Adrenal gland (tissue), 12 donors: ENCODE results near the gene COA1. TPM values are rescaled to one million over a fixed set of nuclear protein-coding genes. Genes with fewer than 3 reads are reported as not detected.

Source experiments
- DNase-seq, 7 donors: peaks; one replicate each; pipeline ENCODE4 v3.0.0-alpha.2; 2019 to 2020
- H3K27ac ChIP-seq, 5 donors: fragments of 200-600 bp; sonication (generic) in 4 of 5; 1 replicate in 3 of 5; 2 replicates in 2 of 5; pipeline versions ENCODE4 v1.5.1 to v1.8.0; 2016 to 2020; ENCODE audit warnings: mild to moderate bottlenecking in 1 of 5
- H3K27me3 ChIP-seq: fragments of 200-600 bp; 2 replicates; pipeline ENCODE4 v1.8.0; 2021
- H3K36me3 ChIP-seq, 2 donors: fragments of 200-600 bp; replicated peaks in 1 of 2; 1 replicate in 1 of 2; 2 replicates in 1 of 2; pipeline versions ENCODE4 v1.5.1 to v1.8.0; 2018 to 2022
- H3K4me1 ChIP-seq, 2 donors: fragments of 200-600 bp; replicated peaks in 1 of 2; 1 replicate in 1 of 2; 2 replicates in 1 of 2; pipeline versions ENCODE4 v1.5.1 to v1.8.0; 2018 to 2021
- H3K4me3 ChIP-seq, 4 donors: fragments of 200-600 bp; sonication (generic) in 3 of 4; one replicate each; pipeline ENCODE4 v1.5.1; 2016 to 2018
- H3K9me3 ChIP-seq, 3 donors: fragments of 200-600 bp; sonication (generic) in 1 of 3; replicated peaks in 1 of 3; 1 replicate in 2 of 3; 2 replicates in 1 of 3; pipeline versions ENCODE4 v1.5.1 to v1.8.0; 2016 to 2021
- POLR2A ChIP-seq, 2 donors: fragments of 450-650 bp; IDR thresholded peaks; one replicate each; pipeline ENCODE4 v1.6.1; 2017; ENCODE audit warnings: antibody characterized with exemption in 2 of 2, mild to moderate bottlenecking in 2 of 2, moderate library complexity in 1 of 2
- WGBS, 4 donors: extraction: QIAGEN DNeasy Blood & Tissue Kit in 2 of 4; methylation state at CpG; one replicate each; pipeline versions ENCODE4 v1.1.5 to v1.1.7; 2013 to 2017; 5-methylcytosine and 5-hydroxymethylcytosine counted together
- intact Hi-C, 2 donors: fragments of 100-400 bp; cut with DNase I; formaldehyde crosslinking; loops; one replicate each; pipeline versions ENCODE4 v1.14.1 to v1.15.0; 2022 to 2023
- polyA plus RNA-seq, 3 donors: library from polyadenylated mRNA; stranded (reverse); fragments of 200-250 nt in 2 of 3; fragments of 350-450 nt in 1 of 3; fragmentation: Illumina TruSeq in 1 of 3; extraction: RNeasy Lipid Tissue Mini Kit (QIAGEN cat#74804) in 1 of 3; gene quantifications; one replicate each; pipeline ENCODE4 v1.2.3, GENCODE V29; 2013 to 2014
- total RNA-seq, 9 donors: library from RNA; depleted of rRNA in 4 of 9; stranded (reverse); fragments of >200 nt in 4 of 9; fragments of 120-200 nt in 1 of 9; fragmentation: NEBNext Ultra II Directional in 1 of 9; extraction: Animal tissue kit (Norgen Biotek cat#: 25700) in 1 of 9; gene quantifications; one replicate each; pipeline versions ENCODE4 v1.1.0 to v1.2.4, GENCODE V29; 2013 to 2023
- TF ChIP-seq, protein P1 (sequence below), 6 experiments: fragments of 450-650 bp in 4 of 6; fragments of 200-600 bp in 2 of 6; sonication (generic) in 1 of 6; IDR thresholded peaks; 1 replicate in 5 of 6; 2 replicates in 1 of 6; pipeline versions ENCODE4 v1.5.1 to v1.8.0; 2016 to 2021; ENCODE audit warnings: antibody characterized with exemption in 6 of 6, mild to moderate bottlenecking in 2 of 6, moderate library complexity in 1 of 6
- donor health status: healthy with polysubstance abuse.
- donor health status: Bipolar disorder and iron deficiency.
- donor health status: DM: yes; HTN: yes; CAD: no.
- donor health status: DM: no; HTN: no; CAD: no.
- donor health status: DM: no; HTN: no; CAD: no.
- donor health status: DM: yes; HTN: yes; CAD: no.

The COA1 gene
- total and polyA plus RNA-seq, 12 donors, result 19.0 to 60.0 (median 40.2) TPM

DNA sequence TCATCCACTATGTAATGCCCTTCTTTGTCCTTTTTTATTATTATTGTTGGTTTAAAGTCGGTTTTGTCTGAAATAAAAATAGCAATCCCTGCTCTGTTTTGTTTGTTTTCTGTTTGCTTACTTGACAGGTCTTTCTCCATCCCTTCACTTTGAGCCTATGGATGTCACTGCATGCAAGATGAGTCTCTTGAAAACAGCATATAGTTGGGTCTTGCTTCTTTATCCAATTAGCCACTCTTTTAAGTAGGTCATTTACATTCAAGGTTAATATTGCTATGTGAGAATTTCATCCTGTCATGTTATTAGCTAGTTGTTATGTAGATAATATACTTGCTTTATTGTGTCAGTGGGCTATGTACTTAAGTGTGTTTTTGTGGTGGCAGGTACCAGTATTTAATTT lies 25.8 kb downstream of the COA1 start:
- 86 to 100% (median 99%) methylated on average over 1 of the region's 1 CpG for WGBS, 4 donors
- no peak for DNase-seq
- H3K9me3 ChIP-seq, result no peaks in the 10 kb centered on the region
- peaks cover 0 to 18% of the 10 kb centered on the region in 2 donors for H3K4me1 ChIP-seq
- H3K27ac ChIP-seq, result no peak overlapping the region
- H3K36me3 ChIP-seq, result no peaks in the 10 kb centered on the region
- no peak overlapping the region for H3K4me3 ChIP-seq
- TF ChIP-seq, protein P1, sequence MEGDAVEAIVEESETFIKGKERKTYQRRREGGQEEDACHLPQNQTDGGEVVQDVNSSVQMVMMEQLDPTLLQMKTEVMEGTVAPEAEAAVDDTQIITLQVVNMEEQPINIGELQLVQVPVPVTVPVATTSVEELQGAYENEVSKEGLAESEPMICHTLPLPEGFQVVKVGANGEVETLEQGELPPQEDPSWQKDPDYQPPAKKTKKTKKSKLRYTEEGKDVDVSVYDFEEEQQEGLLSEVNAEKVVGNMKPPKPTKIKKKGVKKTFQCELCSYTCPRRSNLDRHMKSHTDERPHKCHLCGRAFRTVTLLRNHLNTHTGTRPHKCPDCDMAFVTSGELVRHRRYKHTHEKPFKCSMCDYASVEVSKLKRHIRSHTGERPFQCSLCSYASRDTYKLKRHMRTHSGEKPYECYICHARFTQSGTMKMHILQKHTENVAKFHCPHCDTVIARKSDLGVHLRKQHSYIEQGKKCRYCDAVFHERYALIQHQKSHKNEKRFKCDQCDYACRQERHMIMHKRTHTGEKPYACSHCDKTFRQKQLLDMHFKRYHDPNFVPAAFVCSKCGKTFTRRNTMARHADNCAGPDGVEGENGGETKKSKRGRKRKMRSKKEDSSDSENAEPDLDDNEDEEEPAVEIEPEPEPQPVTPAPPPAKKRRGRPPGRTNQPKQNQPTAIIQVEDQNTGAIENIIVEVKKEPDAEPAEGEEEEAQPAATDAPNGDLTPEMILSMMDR (IDR thresholded peaks at IDR 0.05), result no peak
- no peak for TF ChIP-seq POLR2A (IDR thresholded peaks at IDR 0.05)
- no peaks in the 10 kb centered on the region for H3K27me3 ChIP-seq
- intact Hi-C loops, result no loop called here

DNA sequence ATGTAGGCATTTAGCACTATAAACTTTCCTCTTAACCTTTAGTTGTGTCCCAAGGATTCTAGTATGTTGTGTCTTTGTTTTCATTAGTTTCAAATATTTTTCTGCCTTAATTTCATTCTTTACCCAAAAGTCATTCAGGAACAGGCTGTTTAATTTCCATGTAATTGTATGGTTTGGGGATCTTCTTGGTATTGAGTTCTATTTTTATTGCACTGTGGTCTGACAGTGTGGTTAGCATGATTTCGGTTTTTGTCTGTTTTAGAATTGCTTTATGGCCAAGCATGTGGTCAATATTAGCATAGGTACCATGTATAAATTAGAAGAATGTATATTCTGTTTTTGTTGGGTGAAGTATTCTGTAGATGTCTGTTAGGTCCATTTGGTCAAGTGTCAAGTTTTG lies 26.3 kb downstream of the COA1 start:
- intact Hi-C loops, result no loop called here
- Histone ChIP-seq H3K36me3 (no peaks in the 10 kb centered on the region), H3K27ac (no peak overlapping the region), H3K4me1 (peaks cover 0 to 22% of the 10 kb centered on the region in 2 donors), H3K4me3 (no peak overlapping the region), H3K9me3 (no peaks in the 10 kb centered on the region), H3K27me3 (no peaks in the 10 kb centered on the region)
- DNase-seq, result no peak
- TF ChIP-seq POLR2A (IDR thresholded peaks at IDR 0.05), result no peak
- TF ChIP-seq, protein P1 (IDR thresholded peaks at IDR 0.05), result no peak
- 77 to 93% (median 86%) methylated on average over 1 of the region's 1 CpG for WGBS, 4 donors

DNA sequence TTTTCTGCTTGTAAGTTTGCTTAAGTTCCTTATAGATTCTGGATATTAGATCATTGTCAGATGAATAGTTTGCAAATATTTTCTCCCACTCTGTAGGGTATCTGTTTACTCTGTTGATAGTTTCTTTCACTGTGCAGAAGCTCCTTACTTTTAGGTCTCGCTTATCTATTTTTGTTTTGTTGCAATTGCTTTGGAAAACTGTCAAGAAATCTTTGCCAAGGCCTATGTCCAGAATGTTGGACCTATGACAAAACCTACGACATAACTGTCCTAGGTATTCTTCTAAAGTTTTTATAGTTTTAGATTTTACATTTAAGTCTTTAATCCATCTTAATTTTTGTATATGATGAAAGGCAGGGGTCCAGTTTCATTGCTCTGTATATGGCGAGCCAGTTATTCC lies 27.4 kb downstream of the COA1 start:
- Histone ChIP-seq H3K27me3 (no peaks in the 10 kb centered on the region), H3K4me3 (no peak overlapping the region), H3K27ac (no peak overlapping the region), H3K9me3 (no peaks in the 10 kb centered on the region), H3K4me1 (peaks cover 0 to 27% of the 10 kb centered on the region in 2 donors), H3K36me3 (no peaks in the 10 kb centered on the region)
- DNase-seq, result no peak
- intact Hi-C loops, result no loop called here
- WGBS, 4 donors, result 50 to 56% (median 52%) methylated on average over 3 of the region's 3 CpGs
- no peak for TF ChIP-seq POLR2A (IDR thresholded peaks at IDR 0.05)
- TF ChIP-seq, protein P1 (IDR thresholded peaks at IDR 0.05), result no peak

DNA sequence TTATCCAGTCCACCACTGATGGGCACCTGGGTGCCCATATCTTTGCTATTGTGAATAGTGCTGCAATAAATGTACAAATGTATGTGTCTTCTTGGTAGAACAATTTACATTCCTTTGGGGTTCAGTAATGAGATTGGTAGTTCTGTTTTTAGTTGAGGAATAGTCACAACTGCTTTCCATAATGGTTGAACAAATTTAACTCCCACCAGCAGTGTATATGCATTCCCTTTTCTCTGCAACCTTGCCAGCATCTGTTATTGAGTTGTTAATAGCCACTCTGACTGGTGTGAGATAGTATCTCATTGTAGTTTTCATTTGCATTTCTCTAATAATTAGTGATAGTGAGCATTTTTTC lies 27.8 kb downstream of the COA1 start:
- Histone ChIP-seq H3K9me3 (no peaks in the 10 kb centered on the region), H3K4me3 (no peak overlapping the region), H3K27ac (no peak overlapping the region), H3K27me3 (no peaks in the 10 kb centered on the region), H3K36me3 (no peaks in the 10 kb centered on the region), H3K4me1 (peaks cover 0 to 27% of the 10 kb centered on the region in 2 donors)
- intact Hi-C loops, result no loop called here
- TF ChIP-seq POLR2A (IDR thresholded peaks at IDR 0.05), result no peak
- TF ChIP-seq, protein P1 (IDR thresholded peaks at IDR 0.05), result no peak
- no peak for DNase-seq
